Breast epithelium (tissue), 4 donors: Measurements from ENCODE around the gene RAI1. TPM values are rescaled to one million over a fixed set of nuclear protein-coding genes. Genes with fewer than 3 reads are reported as not detected.

ENCODE experiments used
- DNase-seq, 2 donors: peaks; one replicate each; pipeline ENCODE4 v3.0.0-alpha.2; 2019; ENCODE audit warnings: low spot score in 2 of 2
- H3K27ac ChIP-seq, 2 donors: fragments of 200-600 bp; sonication (generic) in 1 of 2; one replicate each; pipeline ENCODE4 v1.5.1; 2016 to 2019; ENCODE audit warnings: mild to moderate bottlenecking in 1 of 2
- H3K27me3 ChIP-seq, 2 donors: fragments of 200-600 bp; sonication (generic) in 1 of 2; one replicate each; pipeline versions ENCODE4 v1.5.1 to v1.6.0; 2017 to 2019; ENCODE audit warnings: control low read depth in 1 of 2, mild to moderate bottlenecking in 1 of 2
- H3K36me3 ChIP-seq: fragments of 200-600 bp; one replicate; pipeline ENCODE4 v1.5.1; 2019
- H3K4me1 ChIP-seq, 2 donors: fragments of 200-600 bp; sonication (generic); one replicate each; pipeline ENCODE4 v1.5.1; 2016 to 2019; ENCODE audit warnings: control low read depth in 1 of 2
- H3K4me3 ChIP-seq, 3 donors: fragments of 200-600 bp; sonication (generic); 1 replicate in 2 of 3; 2 replicates in 1 of 3; pipeline ENCODE4 v1.5.1; 2016 to 2019; ENCODE audit warnings: mild to moderate bottlenecking in 3 of 3, moderate library complexity in 2 of 3
- H3K9me3 ChIP-seq, 2 donors: fragments of 200-600 bp; sonication (generic) in 1 of 2; one replicate each; pipeline ENCODE4 v1.5.1; 2016 to 2019; ENCODE audit warnings: control low read depth in 1 of 2
- POLR2A ChIP-seq: fragments of 450-650 bp; IDR thresholded peaks from one replicate; pipeline ENCODE4 v1.6.1; 2016; ENCODE audit warnings: antibody characterized with exemption, mild to moderate bottlenecking, moderate library complexity
- POLR2AphosphoS5 ChIP-seq, 3 donors: sonication (generic); formaldehyde crosslinking; IDR thresholded peaks; one replicate each; pipeline ENCODE4 v1.6.1; 2017; ENCODE audit warnings: antibody characterized with exemption in 3 of 3
- intact Hi-C: fragments of 100-400 bp; cut with DNase I; formaldehyde crosslinking; loops from one replicate; pipeline ENCODE4 v1.15.1; 2023; ENCODE audit warnings: low total_unique reads
- total RNA-seq, 3 donors: library from RNA; depleted of rRNA; stranded (reverse); fragments of >200 nt; gene quantifications; one replicate each; pipeline ENCODE4 v1.1.0, GENCODE V29; 2016
- TF ChIP-seq, protein P1 (sequence below), 3 donors: fragments of 450-650 bp; IDR thresholded peaks; one replicate each; pipeline ENCODE4 v1.5.1; 2016 to 2017; ENCODE audit warnings: antibody characterized with exemption in 3 of 3, mild to moderate bottlenecking in 3 of 3, moderate library complexity in 3 of 3

Gene RAI1
- total RNA-seq, 3 donors from 2014 or later: 5.6 to 25.6 (median 20.6) TPM

DNA sequence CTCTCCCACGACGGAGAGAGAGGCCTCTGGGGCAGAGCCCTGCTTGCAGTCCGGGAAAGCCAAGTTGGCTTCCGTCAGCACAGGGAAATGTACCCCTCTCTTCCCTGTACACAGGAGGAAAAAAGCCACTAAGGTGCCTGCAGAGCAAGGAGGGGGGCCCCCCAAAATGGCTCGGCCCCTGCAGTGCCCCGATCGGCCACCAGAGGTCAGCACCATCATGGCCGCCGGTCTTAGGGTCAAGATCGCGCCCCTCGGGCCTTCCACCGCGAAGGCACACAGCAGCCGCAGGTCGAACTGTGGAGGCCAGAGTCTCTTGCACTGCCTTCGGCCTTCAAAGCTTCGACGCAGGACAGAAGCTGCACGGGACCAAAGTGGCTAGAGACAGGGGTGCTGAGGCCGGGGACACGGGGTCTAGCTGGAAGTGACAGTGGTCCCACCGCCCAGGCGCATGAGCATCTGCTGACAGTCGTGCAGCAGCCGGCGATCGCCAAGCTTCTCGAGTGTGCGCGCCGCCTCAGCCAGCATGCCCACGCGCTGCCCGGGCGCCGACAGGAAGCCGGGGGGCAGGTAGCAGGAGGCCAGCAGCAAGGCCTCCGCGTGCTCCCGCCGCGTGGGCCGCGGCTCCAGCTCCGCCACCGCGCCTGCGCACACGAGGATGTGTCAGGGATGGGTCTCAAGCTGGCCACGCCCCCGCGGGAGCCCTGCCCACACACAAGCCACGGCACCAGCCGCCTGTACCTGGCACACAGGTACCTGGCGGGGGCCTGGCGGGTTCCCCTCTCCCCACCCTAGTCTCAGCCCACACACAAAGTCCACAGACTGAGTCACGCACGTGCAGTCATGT, 131.2 kb downstream of the RAI1 start:
- DNase-seq: peak; percentile 69 to 79
- Histone ChIP-seq H3K4me1 (peaks cover 11 to 15% of the 10 kb centered on the region in 2 donors), H3K9me3 (no peaks in the 10 kb centered on the region), H3K27me3 (no peaks in the 10 kb centered on the region), H3K27ac (peak overlapping the region; percentile 52 to 78), H3K36me3 (no peaks in the 10 kb centered on the region), H3K4me3 (peak overlapping the region in 2 of 3 donors; percentile 3 to 47)
- peak in 2 of 3 donors; percentile 38 to 54 for TF ChIP-seq POLR2AphosphoS5 (IDR thresholded peaks at IDR 0.05)
- TF ChIP-seq POLR2A: no peak
- TF ChIP-seq, protein P1, sequence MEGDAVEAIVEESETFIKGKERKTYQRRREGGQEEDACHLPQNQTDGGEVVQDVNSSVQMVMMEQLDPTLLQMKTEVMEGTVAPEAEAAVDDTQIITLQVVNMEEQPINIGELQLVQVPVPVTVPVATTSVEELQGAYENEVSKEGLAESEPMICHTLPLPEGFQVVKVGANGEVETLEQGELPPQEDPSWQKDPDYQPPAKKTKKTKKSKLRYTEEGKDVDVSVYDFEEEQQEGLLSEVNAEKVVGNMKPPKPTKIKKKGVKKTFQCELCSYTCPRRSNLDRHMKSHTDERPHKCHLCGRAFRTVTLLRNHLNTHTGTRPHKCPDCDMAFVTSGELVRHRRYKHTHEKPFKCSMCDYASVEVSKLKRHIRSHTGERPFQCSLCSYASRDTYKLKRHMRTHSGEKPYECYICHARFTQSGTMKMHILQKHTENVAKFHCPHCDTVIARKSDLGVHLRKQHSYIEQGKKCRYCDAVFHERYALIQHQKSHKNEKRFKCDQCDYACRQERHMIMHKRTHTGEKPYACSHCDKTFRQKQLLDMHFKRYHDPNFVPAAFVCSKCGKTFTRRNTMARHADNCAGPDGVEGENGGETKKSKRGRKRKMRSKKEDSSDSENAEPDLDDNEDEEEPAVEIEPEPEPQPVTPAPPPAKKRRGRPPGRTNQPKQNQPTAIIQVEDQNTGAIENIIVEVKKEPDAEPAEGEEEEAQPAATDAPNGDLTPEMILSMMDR (IDR thresholded peaks at IDR 0.05): peak; percentile 99 to 100 (median 100)
- intact Hi-C loops: loop anchor here (5.0 to 10.0 kb wide), 2 partner anchors 45 to 222 kb away; partner anchors contain the start of genes ATPAF2 and GID4

DNA sequence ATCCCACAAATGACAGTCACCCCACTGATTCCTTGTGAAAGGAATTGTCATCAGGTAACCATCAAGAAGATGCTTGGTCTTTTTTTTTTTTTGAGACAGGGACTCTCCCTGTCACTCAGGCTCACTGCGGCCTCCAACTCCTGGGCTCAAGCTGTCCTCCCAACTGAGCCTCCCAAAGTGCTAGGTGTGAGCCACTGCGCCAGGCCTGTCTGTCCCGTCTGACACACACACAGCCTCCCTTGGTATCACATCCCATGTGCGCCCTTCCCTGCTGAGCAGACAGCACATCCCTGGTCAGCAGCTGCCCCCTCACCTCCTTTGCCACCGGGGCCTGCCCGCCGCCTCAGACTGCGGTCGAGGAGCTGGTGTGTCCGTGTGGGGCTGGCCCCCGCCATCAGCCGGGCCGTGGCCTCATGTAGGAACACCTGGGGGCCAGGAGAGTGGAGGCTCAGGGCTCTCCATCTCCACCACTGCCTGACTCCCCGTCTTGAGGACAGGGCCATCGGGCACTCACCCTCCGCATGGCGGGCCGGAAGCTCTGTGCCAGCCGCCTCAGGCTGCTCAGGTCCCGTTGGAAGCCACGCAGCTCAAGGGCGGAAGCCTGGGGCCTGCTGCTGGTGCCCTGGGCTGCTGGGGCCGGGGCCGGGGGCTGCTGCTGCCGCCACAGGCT, 131.9 kb downstream of the RAI1 start:
- H3K27ac ChIP-seq: peak overlapping the region; percentile 52 to 78
- H3K4me3 ChIP-seq: no peak overlapping the region
- peaks cover 11 to 15% of the 10 kb centered on the region in 2 donors for H3K4me1 ChIP-seq
- H3K9me3 ChIP-seq: no peaks in the 10 kb centered on the region
- H3K36me3 ChIP-seq: no peaks in the 10 kb centered on the region
- H3K27me3 ChIP-seq: no peaks in the 10 kb centered on the region
- TF ChIP-seq POLR2A (no peak), POLR2AphosphoS5 (IDR thresholded peaks at IDR 0.05) (no peak)
- TF ChIP-seq, protein P1 (IDR thresholded peaks at IDR 0.05): no peak
- intact Hi-C loops: loop anchor here (5.0 to 10.0 kb wide), 2 partner anchors 44 to 222 kb away; partner anchors contain the start of genes ATPAF2 and GID4
- no peak for DNase-seq

GRCh38 chr17:17813725-17814095, 132.5 kb downstream of the RAI1 start:
- Histone ChIP-seq H3K27ac (peak overlapping the region; percentile 17 to 78), H3K27me3 (no peaks in the 10 kb centered on the region), H3K36me3 (no peaks in the 10 kb centered on the region), H3K4me3 (no peak overlapping the region), H3K4me1 (peaks cover 11 to 15% of the 10 kb centered on the region in 2 donors), H3K9me3 (no peaks in the 10 kb centered on the region)
- TF ChIP-seq POLR2AphosphoS5 (IDR thresholded peaks at IDR 0.05): no peak
- TF ChIP-seq POLR2A: no peak
- TF ChIP-seq, protein P1 (IDR thresholded peaks at IDR 0.05): no peak
- intact Hi-C loops: loop anchor here (5.0 to 10.0 kb wide), 2 partner anchors 44 to 221 kb away; partner anchors contain the start of genes ATPAF2 and GID4
- DNase-seq: no peak

- Histone ChIP-seq H3K9me3 (no peaks in the 10 kb centered on the region), H3K27me3 (no peaks in the 10 kb centered on the region), H3K4me3 (no peak overlapping the region), H3K36me3 (no peaks in the 10 kb centered on the region), H3K4me1 (peaks cover 11 to 15% of the 10 kb centered on the region in 2 donors), H3K27ac (peak overlapping the region; percentile 21 to 78)
- intact Hi-C loops: loop anchor here (5.0 to 10.0 kb wide), 2 partner anchors 43 to 220 kb away; partner anchors contain the start of genes ATPAF2 and GID4
- TF ChIP-seq POLR2AphosphoS5 (IDR thresholded peaks at IDR 0.05) (no peak), POLR2A (no peak)
- TF ChIP-seq, protein P1 (IDR thresholded peaks at IDR 0.05): no peak
- no peak for DNase-seq
Measured at GRCh38 chr17:17814162-17815061, 133.2 kb downstream of the RAI1 start.
